Limb (tissue), 2 donors: ENCODE results near the gene KAZALD1.

ENCODE experiments used
- DNase-seq, 2 donors: peaks; one replicate each; pipeline ENCODE4 v3.0.0-alpha.2; 2016; ENCODE audit errors: extremely low spot score in 2 of 2

KAZALD1 gene

GRCh38 chr10:101047961-101048892, 13.6 kb upstream of the KAZALD1 start:
- no peak for DNase-seq

GRCh38 chr10:101050208-101051069, 11.3 kb upstream of the KAZALD1 start:
- peak; percentile 15 to 86 for DNase-seq

GRCh38 chr10:101052285-101052684, 9.5 kb upstream of the KAZALD1 start:
- DNase-seq: no peak

GRCh38 chr10:101053516-101053915, 8.3 kb upstream of the KAZALD1 start:
- no peak for DNase-seq

GRCh38 chr10:101054351-101054750, 7.4 kb upstream of the KAZALD1 start:
- DNase-seq: no peak

GRCh38 chr10:101054876-101055275, 6.9 kb upstream of the KAZALD1 start:
- no peak for DNase-seq

- no peak for DNase-seq
Measured at GRCh38 chr10:101055411-101055810, 6.4 kb upstream of the KAZALD1 start.

GRCh38 chr10:101056365-101057151, 5.2 kb upstream of the KAZALD1 start:
- no peak for DNase-seq

- peak; percentile 88 to 96 for DNase-seq
Measured at GRCh38 chr10:101060036-101060950, 1.5 kb upstream of the KAZALD1 start.

- DNase-seq: peak; percentile 94 to 99
Measured at GRCh38 chr10:101060951-101061623, 702 bp upstream of the KAZALD1 start.

GRCh38 chr10:101062232-101063049, 652 bp downstream of the KAZALD1 start:
- DNase-seq: peak; percentile 26 to 77

GRCh38 chr10:101063050-101063525, 1.3 kb downstream of the KAZALD1 start:
- no peak for DNase-seq

GRCh38 chr10:101063548-101064414, 2.0 kb downstream of the KAZALD1 start:
- no peak for DNase-seq

- no peak for DNase-seq
Measured at GRCh38 chr10:101064415-101065030, 2.7 kb downstream of the KAZALD1 start.

- peak in 1 of 2 donors; percentile 70 for DNase-seq
Measured at GRCh38 chr10:101065481-101066145, 3.8 kb downstream of the KAZALD1 start.

GRCh38 chr10:101066146-101066895, 4.5 kb downstream of the KAZALD1 start:
- peak; percentile 23 to 55 for DNase-seq
